SJSA1 (cell line): ENCODE results near the gene CYP24A1. TPM values are rescaled to one million over a fixed set of nuclear protein-coding genes. Genes with fewer than 3 reads are reported as not detected.

ENCODE experiments used
- DNase-seq, 2 experiments: peaks; one replicate each; pipeline ENCODE4 v3.0.0-alpha.2; 2015 to 2020; ENCODE audit warnings: low spot score in 2 of 2, low read depth in 1 of 2
- H3K27ac ChIP-seq: fragments of 250-450 bp; sonication (Bioruptor Pico); 2 replicates; pipeline ENCODE4 v1.5.1; 2020; ENCODE audit warnings: mild to moderate bottlenecking, moderate library complexity
- H3K27me3 ChIP-seq: fragments of 250-450 bp; sonication (Bioruptor Pico); replicated peaks from 2 replicates; pipeline ENCODE4 v1.5.1; 2020; ENCODE audit warnings: mild to moderate bottlenecking, moderate library complexity
- H3K36me3 ChIP-seq: fragments of 250-450 bp; sonication (Bioruptor Pico); 2 replicates; pipeline ENCODE4 v1.5.1; 2020; ENCODE audit warnings: mild to moderate bottlenecking
- H3K4me1 ChIP-seq: fragments of 250-450 bp; sonication (Bioruptor Pico); replicated peaks from 2 replicates; pipeline ENCODE4 v1.6.1; 2021; ENCODE audit warnings: mild to moderate bottlenecking
- H3K4me3 ChIP-seq: fragments of 250-450 bp; sonication (Bioruptor Pico); 2 replicates; pipeline ENCODE4 v1.5.1; 2020; ENCODE audit warnings: mild to moderate bottlenecking
- H3K9me3 ChIP-seq: fragments of 250-450 bp; sonication (Bioruptor Pico); replicated peaks from 2 replicates; pipeline ENCODE4 v1.5.1; 2020; ENCODE audit warnings: mild to moderate bottlenecking
- total RNA-seq: library from RNA; depleted of rRNA; stranded (reverse); fragments of >200 nt; shearing (Covaris generic); gene quantifications from 2 replicates; pipeline ENCODE4 v1.2.3, GENCODE V29; 2014

Gene CYP24A1
- total RNA-seq, 1 experiment from 2014 or later: not detected

GRCh38 chr20:54177378-54177777 lies 3.6 kb upstream of the CYP24A1 start:
- Histone ChIP-seq H3K4me3 (no peak overlapping the region), H3K36me3 (no peaks in the 10 kb centered on the region), H3K27ac (no peak overlapping the region), H3K4me1 (peaks cover 12% of the 10 kb centered on the region), H3K27me3 (peaks cover 40% of the 10 kb centered on the region), H3K9me3 (no peaks in the 10 kb centered on the region; the same call in 1 of the 2 replicates)
- no peak for DNase-seq

GRCh38 chr20:54176610-54177009 lies 2.8 kb upstream of the CYP24A1 start:
- H3K27me3 ChIP-seq: peaks cover 47% of the 10 kb centered on the region
- H3K4me1 ChIP-seq: peaks cover 12% of the 10 kb centered on the region

GRCh38 chr20:54174457-54175175 lies 830 bp upstream of the CYP24A1 start:
- H3K4me1 ChIP-seq: peaks cover 17% of the 10 kb centered on the region
- H3K9me3 ChIP-seq: no peaks in the 10 kb centered on the region; the same call in 1 of the 2 replicates
- DNase-seq: no peak
- H3K36me3 ChIP-seq: no peaks in the 10 kb centered on the region
- H3K27ac ChIP-seq: no peak overlapping the region
- peaks cover 58% of the 10 kb centered on the region for H3K27me3 ChIP-seq
- H3K4me3 ChIP-seq: no peak overlapping the region

More at GRCh38 chr20:54176610-54177009, 2.8 kb upstream of the CYP24A1 start:
- no peak overlapping the region for H3K27ac ChIP-seq
- H3K36me3 ChIP-seq: no peaks in the 10 kb centered on the region
- no peaks in the 10 kb centered on the region; the same call in 1 of the 2 replicates for H3K9me3 ChIP-seq
- DNase-seq: no peak
- H3K4me3 ChIP-seq: no peak overlapping the region

- Histone ChIP-seq H3K36me3 (no peaks in the 10 kb centered on the region), H3K27ac (no peak overlapping the region), H3K4me1 (peaks cover 23% of the 10 kb centered on the region), H3K9me3 (no peaks in the 10 kb centered on the region; the same call in 1 of the 2 replicates), H3K4me3 (no peak overlapping the region), H3K27me3 (peaks cover 58% of the 10 kb centered on the region)
- DNase-seq: no peak
Measured at GRCh38 chr20:54172856-54173652, 732 bp downstream of the CYP24A1 start.

- no peaks in the 10 kb centered on the region; the same call in 1 of the 2 replicates for H3K9me3 ChIP-seq
- H3K27ac ChIP-seq: no peak overlapping the region
- H3K4me3 ChIP-seq: no peak overlapping the region
- peaks cover 58% of the 10 kb centered on the region for H3K27me3 ChIP-seq
- H3K4me1 ChIP-seq: peaks cover 23% of the 10 kb centered on the region
- no peaks in the 10 kb centered on the region for H3K36me3 ChIP-seq
- no peak for DNase-seq
Measured at GRCh38 chr20:54172532-54172855, 1.3 kb downstream of the CYP24A1 start.

GRCh38 chr20:54170963-54171362 lies 2.8 kb downstream of the CYP24A1 start:
- H3K36me3 ChIP-seq: no peaks in the 10 kb centered on the region
- H3K4me1 ChIP-seq: peaks cover 23% of the 10 kb centered on the region
- H3K27ac ChIP-seq: no peak overlapping the region
- no peaks in the 10 kb centered on the region; the same call in 1 of the 2 replicates for H3K9me3 ChIP-seq
- no peak for DNase-seq
- no peak overlapping the region for H3K4me3 ChIP-seq
- peaks cover 52% of the 10 kb centered on the region for H3K27me3 ChIP-seq

- Histone ChIP-seq H3K27me3 (peaks cover 50% of the 10 kb centered on the region), H3K4me3 (no peak overlapping the region), H3K4me1 (peaks cover 23% of the 10 kb centered on the region), H3K9me3 (no peaks in the 10 kb centered on the region; the same call in 1 of the 2 replicates), H3K36me3 (no peaks in the 10 kb centered on the region), H3K27ac (no peak overlapping the region)
- no peak for DNase-seq
Measured at GRCh38 chr20:54170026-54170471, 3.7 kb downstream of the CYP24A1 start.

- Histone ChIP-seq H3K27ac (no peak overlapping the region), H3K9me3 (no peaks in the 10 kb centered on the region; the same call in 1 of the 2 replicates), H3K4me3 (no peak overlapping the region), H3K4me1 (peaks cover 23% of the 10 kb centered on the region), H3K27me3 (peaks cover 42% of the 10 kb centered on the region), H3K36me3 (no peaks in the 10 kb centered on the region)
- no peak for DNase-seq
Measured at GRCh38 chr20:54168961-54169862, 4.6 kb downstream of the CYP24A1 start.

- Histone ChIP-seq H3K27me3 (peaks cover 33% of the 10 kb centered on the region), H3K27ac (no peak overlapping the region), H3K4me1 (peaks cover 14% of the 10 kb centered on the region), H3K4me3 (no peak overlapping the region), H3K9me3 (no peaks in the 10 kb centered on the region), H3K36me3 (no peaks in the 10 kb centered on the region)
- no peak for DNase-seq
Measured at GRCh38 chr20:54167909-54168872, 5.6 kb downstream of the CYP24A1 start.

- no peaks in the 10 kb centered on the region for H3K9me3 ChIP-seq
- peaks cover 11% of the 10 kb centered on the region for H3K4me1 ChIP-seq
- no peak overlapping the region for H3K4me3 ChIP-seq
- DNase-seq: no peak
- no peaks in the 10 kb centered on the region for H3K36me3 ChIP-seq
- H3K27me3 ChIP-seq: peaks cover 22% of the 10 kb centered on the region
- H3K27ac ChIP-seq: no peak overlapping the region
Measured at GRCh38 chr20:54166987-54167662, 6.7 kb downstream of the CYP24A1 start.

- no peak overlapping the region for H3K4me3 ChIP-seq
- DNase-seq: no peak
- H3K36me3 ChIP-seq: no peaks in the 10 kb centered on the region
- H3K27me3 ChIP-seq: peaks cover 9% of the 10 kb centered on the region; the same call in 1 of the 2 replicates
- no peaks in the 10 kb centered on the region for H3K9me3 ChIP-seq
- H3K4me1 ChIP-seq: peaks cover 11% of the 10 kb centered on the region
- H3K27ac ChIP-seq: no peak overlapping the region
Measured at GRCh38 chr20:54165803-54166202, 8.0 kb downstream of the CYP24A1 start.

- no peak overlapping the region for H3K27ac ChIP-seq
- H3K9me3 ChIP-seq: no peaks in the 10 kb centered on the region
- H3K36me3 ChIP-seq: no peaks in the 10 kb centered on the region
- H3K4me3 ChIP-seq: no peak overlapping the region
- H3K27me3 ChIP-seq: peaks cover 4% of the 10 kb centered on the region; the same call in 1 of the 2 replicates
- DNase-seq: no peak
- H3K4me1 ChIP-seq: peaks cover 10% of the 10 kb centered on the region
Measured at GRCh38 chr20:54165014-54165413, 8.8 kb downstream of the CYP24A1 start.
